H4 (cell line): Measurements from ENCODE around the gene CEP19. TPM values are rescaled to one million over a fixed set of nuclear protein-coding genes. Genes with fewer than 3 reads are reported as not detected.

Source experiments
- DNase-seq: peaks from one replicate; pipeline ENCODE4 v3.0.0-alpha.2; 2015; ENCODE audit warnings: low spot score
- total RNA-seq: library from RNA; depleted of rRNA; stranded (reverse); fragments of >200 nt; shearing (Covaris generic); gene quantifications from 2 replicates; pipeline ENCODE4 v1.2.3, GENCODE V29; 2014; rRNA removed

The CEP19 gene
- total RNA-seq, 1 experiment from 2014 or later: 6.2 TPM

GRCh38 chr3:196666001-196666867, 45.8 kb downstream of the CEP19 start:
- peak; percentile 96 for DNase-seq

GRCh38 chr3:196662711-196663571, 49.1 kb downstream of the CEP19 start:
- no peak for DNase-seq

GRCh38 chr3:196662033-196662432, 50.0 kb downstream of the CEP19 start:
- no peak for DNase-seq

GRCh38 chr3:196661400-196661799, 50.6 kb downstream of the CEP19 start:
- DNase-seq: no peak

- no peak for DNase-seq
Measured at GRCh38 chr3:196660381-196661166, 51.5 kb downstream of the CEP19 start.

GRCh38 chr3:196659901-196660351, 52.1 kb downstream of the CEP19 start:
- DNase-seq: no peak

Other genes with a start within 250 kb of the CEP19 start
- gene RNF168, start 208.5 kb downstream of the CEP19 start, total RNA-seq: 9.5 and 12.6 TPM in 2 replicates
- gene SMCO1, start 196.9 kb downstream of the CEP19 start, total RNA-seq: not detected in 2 replicates
- 12.4 and 24.1 TPM in 2 replicates for gene WDR53, start 143.7 kb downstream of the CEP19 start, total RNA-seq
- gene FBXO45, start 143.6 kb downstream of the CEP19 start, total RNA-seq: 18.0 and 19.2 TPM in 2 replicates
- gene NRROS, start 72.6 kb downstream of the CEP19 start, total RNA-seq: 0.02 TPM in 1 of 2 replicates, not detected in the other
- gene PIGX, start 127 bp upstream of the CEP19 start, total RNA-seq: 34.1 and 57.3 TPM in 2 replicates
- gene PAK2, start 27.6 kb upstream of the CEP19 start, total RNA-seq: 24.8 and 51.3 TPM in 2 replicates
- gene SENP5, start 155.7 kb upstream of the CEP19 start, total RNA-seq: 23.1 and 28.4 TPM in 2 replicates
- 96.0 and 116 TPM in 2 replicates for gene NCBP2, start 230.3 kb upstream of the CEP19 start, total RNA-seq